HCT116 (cell line): ENCODE results near the gene GADD45G. TPM values are rescaled to one million over a fixed set of nuclear protein-coding genes. Genes with fewer than 3 reads are reported as not detected.

Experiments
- ATAC-seq: fragments of 200-7000 bp; cut with Tn5 transposase; 2 replicates; pipeline ENCODE4 v1.9.1; 2020; ENCODE audit warnings: mild to moderate bottlenecking, moderate library complexity
- BruUV-seq: library from RNA; stranded (reverse); fragments of 400-500 nt; replicated peaks from 2 replicates; lab custom pipeline; 2021; lab: Mats Ljungman, UMichigan
- CTCF ChIA-PET: fragments of 300-600 bp; sonication (Branson Sonifier 250); formaldehyde crosslinking; loops from one replicate; lab custom pipeline; 2021; ENCODE audit warnings: antibody characterized with exemption; lab: Charles Lee
- POLR2A ChIA-PET: fragments of 300-600, 350-600 bp; sonication (Branson Sonifier 250); formaldehyde crosslinking; loops from one replicate; lab custom pipeline; 2021; ENCODE audit warnings: antibody characterized with exemption; lab: Charles Lee
- RAD21 ChIA-PET, 2 experiments: fragments of 300-600 bp; sonication (Branson Sonifier 250); formaldehyde crosslinking; loops; one replicate each; lab custom pipeline; 2023; ENCODE audit warnings: low total read pairs in 2 of 2; ENCODE audit not compliant: uncharacterized antibody in 2 of 2, unreplicated experiment in 2 of 2, low non-redundant PET in 1 of 2; lab: Charles Lee
- DNase-seq: peaks from one replicate; pipeline ENCODE4 v3.0.0-alpha.2; 2010; ENCODE audit warnings: low read depth, low spot score
- H2AFZ ChIP-seq: fragments of 200-600 bp; shearing (Covaris generic), sonication (generic); 2 replicates; pipeline ENCODE4 v1.6.1; 2017; ENCODE audit warnings: low read depth, mixed run types, mixed read lengths, antibody characterized with exemption, low read length; ENCODE audit not compliant: poor library complexity, severe bottlenecking
- H3K27ac ChIP-seq: 2 replicates; pipeline ENCODE4 v1.5.1; 2012; ENCODE audit warnings: low read depth, low read length
- H3K27me3 ChIP-seq: fragments of 200-600 bp; sonication (generic); 2 replicates; pipeline ENCODE4 v1.6.1; 2016; ENCODE audit warnings: mixed run types, low read length, mixed read lengths; ENCODE audit not compliant: insufficient read depth
- H3K36me3 ChIP-seq, 2 experiments: fragments of 200-500 bp in 1 of 2; fragments of 200-600 bp in 1 of 2; sonication (Bioruptor generic) in 1 of 2; sonication (generic) in 1 of 2; 2 replicates each; pipeline versions ENCODE4 v1.5.1 to v1.6.1; 2014 to 2016; ENCODE audit warnings: low read length in 2 of 2, inconsistent platforms in 1 of 2, mixed read lengths in 1 of 2, mixed run types in 1 of 2; ENCODE audit not compliant: insufficient read depth in 2 of 2, control insufficient read depth in 1 of 2
- H3K4me1 ChIP-seq, 2 experiments: fragments of 200-600 bp in 1 of 2; sonication (generic) in 1 of 2; 2 replicates each; pipeline versions ENCODE4 v1.5.1 to v1.6.1; 2012 to 2017; ENCODE audit warnings: low read length in 2 of 2, inconsistent platforms in 1 of 2, mild to moderate bottlenecking in 1 of 2, mixed read lengths in 1 of 2, mixed run types in 1 of 2, moderate library complexity in 1 of 2; ENCODE audit not compliant: insufficient read depth in 2 of 2, control insufficient read depth in 1 of 2
- H3K4me2 ChIP-seq: fragments of 200-600 bp; sonication (generic); 2 replicates; pipeline ENCODE4 v1.6.1; 2017; ENCODE audit warnings: mixed run types, low read length, mixed read lengths
- H3K4me3 ChIP-seq, 2 experiments: fragments of 200-600 bp in 1 of 2; sonication (generic) in 1 of 2; replicated peaks in 1 of 2; 2 replicates each; pipeline ENCODE4 v1.5.1; 2011 to 2016; ENCODE audit warnings: low read length in 2 of 2, control low read depth in 1 of 2, low read depth in 1 of 2, mild to moderate bottlenecking in 1 of 2, mixed read lengths in 1 of 2, mixed run types in 1 of 2
- H3K79me2 ChIP-seq: fragments of 200-600 bp; sonication (generic); 2 replicates; pipeline ENCODE4 v1.6.1; 2017; ENCODE audit warnings: mild to moderate bottlenecking, mixed run types, low read length, moderate library complexity, mixed read lengths; ENCODE audit not compliant: insufficient read depth
- H3K9ac ChIP-seq: fragments of 200-600 bp; sonication (generic); 2 replicates; pipeline ENCODE4 v1.6.1; 2016; ENCODE audit warnings: low read length, mixed read lengths
- H3K9me2 ChIP-seq: fragments of 200-600 bp; sonication (generic), shearing (Covaris generic); 2 replicates; pipeline ENCODE4 v1.6.1; 2017; ENCODE audit warnings: mixed run types, mild to moderate bottlenecking, moderate library complexity; ENCODE audit not compliant: insufficient read depth
- H3K9me3 ChIP-seq, 2 experiments: fragments of 200-500 bp in 1 of 2; fragments of 200-600 bp in 1 of 2; sonication (Bioruptor generic) in 1 of 2; sonication (generic) in 1 of 2; 2 replicates each; pipeline ENCODE4 v1.6.1; 2014 to 2017; ENCODE audit warnings: low read length in 2 of 2, mixed read lengths in 2 of 2, inconsistent platforms in 1 of 2, low read depth in 1 of 2, mild to moderate bottlenecking in 1 of 2, mixed run types in 1 of 2, moderate library complexity in 1 of 2; ENCODE audit not compliant: control insufficient read depth in 1 of 2, insufficient read depth in 1 of 2
- H4K20me1 ChIP-seq: fragments of 200-600 bp; sonication (generic), shearing (Covaris generic); 2 replicates; pipeline ENCODE4 v1.6.1; 2017; ENCODE audit warnings: mixed run types, mild to moderate bottlenecking, moderate library complexity; ENCODE audit not compliant: insufficient read depth
- CBX3 ChIP-seq: IDR thresholded peaks from 2 replicates; pipeline ENCODE4 v1.6.1; 2012; ENCODE audit warnings: low read depth
- RAD21 ChIP-seq: IDR thresholded peaks from 2 replicates; pipeline ENCODE4 v1.6.1; 2012; ENCODE audit warnings: low read depth, mild to moderate bottlenecking
- SP1 ChIP-seq: IDR thresholded peaks from 2 replicates; pipeline ENCODE4 v1.6.1; 2012; ENCODE audit warnings: low read depth
- YY1 ChIP-seq: IDR thresholded peaks from 2 replicates; pipeline ENCODE4 v1.6.1; 2011; ENCODE audit warnings: low read length, low read depth, moderate library complexity, mild to moderate bottlenecking; ENCODE audit not compliant: insufficient replicate concordance; ENCODE audit errors: extremely low read depth
- intact Hi-C: fragments of 100-400 bp; cut with micrococcal nuclease; formaldehyde crosslinking; loops from 2 replicates; pipeline ENCODE4 v1.10.0; 2022
- total RNA-seq: library from RNA; stranded (reverse); gene quantifications from one replicate; pipeline ENCODE4 v1.2.1, GENCODE V29; 2021; ENCODE audit not compliant: unreplicated experiment
- TF ChIP-seq, protein P1 (sequence below), 3 experiments: fragments of 200-600 bp in 1 of 3; sonication (generic) in 1 of 3; IDR thresholded peaks in 2 of 3; conservative IDR thresholded peaks in 1 of 3; 2 replicates each; pipeline ENCODE4 v1.5.1; 2012 to 2017; ENCODE audit warnings: low read depth in 2 of 3, low read length in 2 of 3, antibody characterized with exemption in 1 of 3, borderline replicate concordance in 1 of 3, control low read depth in 1 of 3, mild to moderate bottlenecking in 1 of 3, mixed read lengths in 1 of 3, mixed run types in 1 of 3, moderate library complexity in 1 of 3; ENCODE audit not compliant: insufficient read depth in 1 of 3

The GADD45G gene
- total RNA-seq, 1 experiment from 2014 or later: not detected

- Histone ChIP-seq H3K9me3 (no peaks in the 10 kb centered on the region), H3K4me1 (peaks cover 28 to 44% of the 10 kb centered on the region in 2 experiments), H3K27ac (no peak overlapping the region), H2AFZ (peak overlapping the region; percentile 97), H3K4me2 (peak overlapping the region; percentile 89)
- intact Hi-C loops: loop anchor here (1.0 kb wide), 3 partner anchors 316 to 499 kb away; no protein-coding TSS in a partner anchor
- TF ChIP-seq CBX3: peak; percentile 31; the same call in 1 of the 2 replicates
- TF ChIP-seq, protein P1, sequence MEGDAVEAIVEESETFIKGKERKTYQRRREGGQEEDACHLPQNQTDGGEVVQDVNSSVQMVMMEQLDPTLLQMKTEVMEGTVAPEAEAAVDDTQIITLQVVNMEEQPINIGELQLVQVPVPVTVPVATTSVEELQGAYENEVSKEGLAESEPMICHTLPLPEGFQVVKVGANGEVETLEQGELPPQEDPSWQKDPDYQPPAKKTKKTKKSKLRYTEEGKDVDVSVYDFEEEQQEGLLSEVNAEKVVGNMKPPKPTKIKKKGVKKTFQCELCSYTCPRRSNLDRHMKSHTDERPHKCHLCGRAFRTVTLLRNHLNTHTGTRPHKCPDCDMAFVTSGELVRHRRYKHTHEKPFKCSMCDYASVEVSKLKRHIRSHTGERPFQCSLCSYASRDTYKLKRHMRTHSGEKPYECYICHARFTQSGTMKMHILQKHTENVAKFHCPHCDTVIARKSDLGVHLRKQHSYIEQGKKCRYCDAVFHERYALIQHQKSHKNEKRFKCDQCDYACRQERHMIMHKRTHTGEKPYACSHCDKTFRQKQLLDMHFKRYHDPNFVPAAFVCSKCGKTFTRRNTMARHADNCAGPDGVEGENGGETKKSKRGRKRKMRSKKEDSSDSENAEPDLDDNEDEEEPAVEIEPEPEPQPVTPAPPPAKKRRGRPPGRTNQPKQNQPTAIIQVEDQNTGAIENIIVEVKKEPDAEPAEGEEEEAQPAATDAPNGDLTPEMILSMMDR (IDR thresholded peaks at IDR 0.05 in 2 of 3, conservative IDR thresholded peaks at IDR 0.05 in 1 of 3; ENCODE audit: borderline replicate concordance in 1 of 3, insufficient read depth in 1 of 3, low read depth in 2 of 3, low read length in 2 of 3): peak; percentile 81 to 94 (median 90)
- TF ChIP-seq YY1: peak; percentile 20
- peak; percentile 95 for TF ChIP-seq RAD21
- no peak for TF ChIP-seq SP1
- TF ChIP-seq, all 23 proteins: peak for 4
- Histone ChIP-seq H4K20me1 (no peaks in the 10 kb centered on the region), H3K9ac (no peak overlapping the region), H3K27me3 (peaks cover 42% of the 10 kb centered on the region), H3K36me3 (no peaks in the 10 kb centered on the region), H3K79me2 (no peaks in the 10 kb centered on the region), H3K9me2 (no peaks in the 10 kb centered on the region), H3K4me3 (peak overlapping the region; percentile 34 to 52)
- ChIA-PET POLR2A (interaction anchor here (1.0 to 1.8 kb wide), 3 partner anchors 396 to 498 kb away, joined by 3 to 10 read pairs (median 8); no protein-coding TSS in a partner anchor), RAD21 (interaction anchor here (0.6 to 2.1 kb wide), 9 partner anchors 10 to 500 kb away, joined by 3 to 10 read pairs (median 5); no protein-coding TSS in a partner anchor), CTCF (interaction anchor here (0.6 to 12.4 kb wide), 38 partner anchors 9 to 598 kb away, joined by 3 to 297 read pairs (median 4); no protein-coding TSS in a partner anchor)
- ATAC-seq (peak; percentile 51), DNase-seq (peak; percentile 74)
- no TSS peak for BruUV-seq
Observed at GRCh38 chr9:89602978-89603766, 1.6 kb upstream of the GADD45G start.
